Measurements from ENCODE around the gene ZBTB43.
"Not testable (repeated sequence)": the region's sequence is repeated elsewhere in the genome, so short reads cannot be mapped to it uniquely, and the experiment has no call there.

The ZBTB43 gene

DNA sequence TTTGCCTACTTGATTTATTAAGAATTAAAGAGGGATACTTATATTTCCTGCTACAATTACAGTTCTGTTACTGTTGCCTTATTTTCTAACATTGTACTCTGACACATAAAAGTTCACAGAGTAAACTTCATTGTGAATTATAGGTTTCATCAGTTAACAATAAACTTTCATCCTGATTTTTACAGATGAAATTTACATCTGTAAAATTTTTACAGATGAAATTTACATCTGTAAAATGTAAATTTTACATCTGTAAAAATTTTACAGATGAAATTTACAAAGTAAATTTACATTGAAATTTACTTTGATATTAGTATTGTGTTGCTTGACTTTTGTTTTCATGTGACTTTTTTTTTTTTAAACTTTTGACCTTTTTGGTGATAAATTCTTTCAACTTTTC, 9.3 kb downstream of the ZBTB43 start:
- FAIRE-seq (no peak), DNase-seq (ENCODE audit: insufficient read length, low spot score) (no peak)
- TF ChIP-seq, protein P1, sequence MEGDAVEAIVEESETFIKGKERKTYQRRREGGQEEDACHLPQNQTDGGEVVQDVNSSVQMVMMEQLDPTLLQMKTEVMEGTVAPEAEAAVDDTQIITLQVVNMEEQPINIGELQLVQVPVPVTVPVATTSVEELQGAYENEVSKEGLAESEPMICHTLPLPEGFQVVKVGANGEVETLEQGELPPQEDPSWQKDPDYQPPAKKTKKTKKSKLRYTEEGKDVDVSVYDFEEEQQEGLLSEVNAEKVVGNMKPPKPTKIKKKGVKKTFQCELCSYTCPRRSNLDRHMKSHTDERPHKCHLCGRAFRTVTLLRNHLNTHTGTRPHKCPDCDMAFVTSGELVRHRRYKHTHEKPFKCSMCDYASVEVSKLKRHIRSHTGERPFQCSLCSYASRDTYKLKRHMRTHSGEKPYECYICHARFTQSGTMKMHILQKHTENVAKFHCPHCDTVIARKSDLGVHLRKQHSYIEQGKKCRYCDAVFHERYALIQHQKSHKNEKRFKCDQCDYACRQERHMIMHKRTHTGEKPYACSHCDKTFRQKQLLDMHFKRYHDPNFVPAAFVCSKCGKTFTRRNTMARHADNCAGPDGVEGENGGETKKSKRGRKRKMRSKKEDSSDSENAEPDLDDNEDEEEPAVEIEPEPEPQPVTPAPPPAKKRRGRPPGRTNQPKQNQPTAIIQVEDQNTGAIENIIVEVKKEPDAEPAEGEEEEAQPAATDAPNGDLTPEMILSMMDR (IDR thresholded peaks at IDR 0.05; ENCODE audit: insufficient read depth, missing control alignments) = no peak

DNA sequence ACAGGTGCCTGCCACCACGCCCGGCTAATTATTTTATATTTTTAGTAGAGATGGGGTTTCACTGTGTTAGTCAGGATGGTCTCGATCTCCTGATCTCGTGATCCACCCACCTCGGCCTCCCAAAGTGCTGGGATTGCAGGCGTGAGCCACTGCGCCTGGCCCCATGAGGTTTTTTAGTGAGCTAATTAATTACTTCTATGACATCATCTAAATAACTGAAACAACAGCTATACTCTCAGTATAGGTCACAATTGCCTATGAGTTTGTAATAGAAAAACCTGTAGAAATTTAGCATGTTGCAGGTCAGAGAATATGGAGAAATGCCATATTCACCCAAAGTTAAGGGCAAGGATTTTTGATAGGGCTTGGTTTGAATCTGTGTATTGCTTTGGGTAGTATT, 12.8 kb downstream of the ZBTB43 start:
- not testable (repeated sequence) for DNase-seq (ENCODE audit: insufficient read length, low spot score); FAIRE-seq

DNA sequence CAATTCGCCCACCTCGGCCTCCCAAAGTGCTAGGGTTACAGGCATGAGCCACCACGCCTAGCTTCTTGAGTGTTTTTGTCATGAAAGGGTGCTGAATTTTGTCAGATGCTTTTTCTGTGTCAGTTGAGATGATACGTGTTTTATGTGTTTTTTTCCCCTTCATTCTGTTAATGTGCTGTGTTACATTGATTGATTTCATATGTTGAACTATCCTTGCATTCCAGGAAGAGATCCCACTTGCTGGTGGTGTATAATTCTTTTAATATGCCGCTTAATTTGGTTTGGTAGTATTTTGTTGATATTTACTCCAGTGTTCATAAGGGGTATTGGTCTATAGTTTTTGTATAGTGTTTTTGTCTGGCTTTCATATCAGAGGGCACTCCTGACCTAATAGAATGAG, 13.6 kb downstream of the ZBTB43 start:
- no peak for DNase-seq (ENCODE audit: insufficient read length, low spot score)
- FAIRE-seq = no peak
- TF ChIP-seq, protein P1 (IDR thresholded peaks at IDR 0.05; ENCODE audit: insufficient read depth, missing control alignments) = no peak

DNA sequence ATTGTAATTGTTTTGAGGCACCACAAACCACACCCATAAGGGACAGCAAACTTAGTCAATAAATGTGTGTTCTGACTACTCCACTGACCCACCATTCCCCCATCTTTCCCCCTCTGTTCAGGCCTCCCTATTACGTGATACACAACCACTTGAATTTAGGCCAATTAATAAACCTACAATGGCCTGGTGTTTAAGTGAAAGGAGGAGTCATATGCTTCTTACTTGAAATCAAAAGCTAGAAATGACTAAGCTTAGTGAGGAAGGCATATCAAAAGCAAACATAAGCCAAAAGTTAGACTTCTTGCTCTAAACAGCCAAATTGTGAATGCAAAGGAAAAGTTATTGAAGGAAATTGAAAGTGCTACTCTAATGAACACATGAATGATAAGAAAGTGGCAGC, 14.6 kb downstream of the ZBTB43 start:
- DNase-seq (ENCODE audit: insufficient read length, low spot score) (no peak), FAIRE-seq (no peak)
- TF ChIP-seq, protein P1 (IDR thresholded peaks at IDR 0.05; ENCODE audit: insufficient read depth, missing control alignments) = no peak

DNA sequence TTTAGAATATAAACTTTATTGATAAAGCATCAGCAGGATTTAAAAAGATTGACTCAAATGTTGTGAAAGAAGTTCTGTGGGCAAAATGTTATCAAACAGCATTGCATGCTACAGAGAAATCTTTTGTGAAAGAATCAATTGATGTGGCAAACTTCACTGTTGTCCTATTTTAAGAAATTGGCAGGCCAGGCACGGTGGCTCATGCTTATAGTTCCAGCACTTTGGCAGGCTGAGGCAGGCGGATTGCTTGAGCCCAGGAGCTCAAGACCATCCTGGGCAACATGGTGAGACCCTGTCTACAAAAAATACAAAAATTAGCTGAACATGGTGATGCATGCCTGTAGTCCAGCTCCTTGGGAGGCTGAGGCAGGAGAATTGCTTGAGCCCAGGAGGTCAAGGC, 17.4 kb downstream of the ZBTB43 start:
- DNase-seq (ENCODE audit: insufficient read length, low spot score) (no peak), FAIRE-seq (no peak)
- TF ChIP-seq, protein P1 (IDR thresholded peaks at IDR 0.05; ENCODE audit: insufficient read depth, missing control alignments) = no peak

DNA sequence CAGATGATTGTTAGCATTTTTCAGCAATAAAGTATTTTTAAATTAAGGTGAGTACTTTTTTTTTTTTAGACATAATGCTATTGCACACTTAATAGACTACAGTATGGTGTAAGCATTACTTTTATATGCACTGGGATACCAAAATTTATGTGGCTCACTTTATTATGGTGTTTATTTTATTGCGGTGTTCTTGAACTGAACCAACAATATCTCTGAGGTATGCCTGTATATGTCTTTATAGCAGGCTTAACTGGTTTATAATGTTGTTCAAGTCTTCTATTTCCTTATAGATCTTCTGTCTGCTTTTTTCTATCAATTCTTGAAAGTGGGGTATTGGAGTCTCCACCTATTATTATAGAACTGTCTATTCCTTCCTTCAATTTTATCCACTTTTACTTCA, 18.0 kb downstream of the ZBTB43 start:
- DNase-seq (ENCODE audit: insufficient read length, low spot score) (no peak), FAIRE-seq (no peak)
- TF ChIP-seq, protein P1 (IDR thresholded peaks at IDR 0.05; ENCODE audit: insufficient read depth, missing control alignments) = no peak

DNA sequence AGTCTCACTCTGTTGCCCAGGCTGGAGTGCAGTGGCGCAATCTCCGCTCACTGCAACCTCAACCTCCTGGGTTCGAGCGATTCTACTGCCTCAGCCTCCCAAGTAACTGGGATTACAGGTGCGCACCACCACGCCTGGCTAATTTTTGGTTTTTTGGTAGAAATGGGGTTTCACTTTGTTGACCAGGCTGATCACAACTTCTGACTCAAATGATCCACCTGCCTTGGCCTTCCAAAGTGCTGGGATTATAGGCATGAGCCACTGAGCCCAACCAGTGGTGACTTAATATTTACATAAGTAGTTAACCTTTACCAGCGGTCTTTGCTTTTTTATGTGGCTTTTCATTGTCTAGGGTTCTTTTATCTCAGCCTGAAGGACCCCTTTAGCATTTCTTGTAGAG, 19.2 kb downstream of the ZBTB43 start:
- FAIRE-seq = not testable (repeated sequence)

DNA sequence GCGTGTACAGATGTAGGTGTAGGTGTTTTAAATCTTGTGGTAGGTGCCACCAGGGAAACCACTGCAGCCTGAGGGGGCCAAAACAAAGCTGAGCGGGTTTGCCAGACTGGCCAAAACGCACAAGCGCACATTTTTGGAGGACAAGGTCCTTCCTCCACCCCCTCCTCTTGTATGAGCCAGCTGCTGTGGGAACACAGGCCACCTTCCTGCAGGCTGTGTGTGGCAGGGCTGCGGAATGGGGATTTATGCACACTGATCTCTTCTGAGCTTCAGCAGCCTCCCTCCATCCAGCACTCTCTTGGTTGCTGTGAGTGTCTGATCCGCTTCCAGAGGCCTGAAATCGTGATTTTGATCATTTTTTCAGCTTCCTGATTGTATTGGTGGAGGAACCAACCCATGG, 22.4 kb downstream of the ZBTB43 start:
- TF ChIP-seq, protein P1 (IDR thresholded peaks at IDR 0.05; ENCODE audit: insufficient read depth, missing control alignments) = no peak
- FAIRE-seq = no peak
- no peak for DNase-seq (ENCODE audit: insufficient read length, low spot score)

More for the DNA sequence above, 19.2 kb downstream of the ZBTB43 start:
- not testable (repeated sequence) for DNase-seq (ENCODE audit: insufficient read length, low spot score)
